ENCODE measurements around the gene CACNA1C.
"Not testable (repeated sequence)": the region's sequence is repeated elsewhere in the genome, so short reads cannot be mapped to it uniquely, and the experiment has no call there.

GRCh38 chr12:2742037-2742436 lies 689.2 kb downstream of the CACNA1C start:
- TF ChIP-seq CTCF, POLR2A (IDR thresholded peaks at IDR 0.05): not testable (repeated sequence)

Data from esophagus squamous epithelium (tissue), 4 donors.